ENCODE results near the gene NELL2. TPM values are rescaled to one million over a fixed set of nuclear protein-coding genes. Genes with fewer than 3 reads are reported as not detected.
"Not testable (repeated sequence)": the region's sequence is repeated elsewhere in the genome, so short reads cannot be mapped to it uniquely, and the experiment has no call there.

NELL2 gene
- total RNA-seq, 1 donor from 2014 or later, result 1.7 TPM

- H3K4me3 Mint-ChIP-seq (ENCODE audit: unreplicated experiment), result no peak overlapping the region
- no peak for DNase-seq (ENCODE audit: low spot score)
- no peaks in the 10 kb centered on the region for H3K36me3 Mint-ChIP-seq (ENCODE audit: low read depth, unreplicated experiment)
- H3K9me3 Mint-ChIP-seq (ENCODE audit: unreplicated experiment), result no peaks in the 10 kb centered on the region
- no peaks in the 10 kb centered on the region for H3K4me1 Mint-ChIP-seq (ENCODE audit: unreplicated experiment)
- no peak overlapping the region for H3K27ac Mint-ChIP-seq (ENCODE audit: unreplicated experiment)
- H3K27me3 Mint-ChIP-seq (ENCODE audit: unreplicated experiment), result no peaks in the 10 kb centered on the region
- TF ChIP-seq, protein P1, sequence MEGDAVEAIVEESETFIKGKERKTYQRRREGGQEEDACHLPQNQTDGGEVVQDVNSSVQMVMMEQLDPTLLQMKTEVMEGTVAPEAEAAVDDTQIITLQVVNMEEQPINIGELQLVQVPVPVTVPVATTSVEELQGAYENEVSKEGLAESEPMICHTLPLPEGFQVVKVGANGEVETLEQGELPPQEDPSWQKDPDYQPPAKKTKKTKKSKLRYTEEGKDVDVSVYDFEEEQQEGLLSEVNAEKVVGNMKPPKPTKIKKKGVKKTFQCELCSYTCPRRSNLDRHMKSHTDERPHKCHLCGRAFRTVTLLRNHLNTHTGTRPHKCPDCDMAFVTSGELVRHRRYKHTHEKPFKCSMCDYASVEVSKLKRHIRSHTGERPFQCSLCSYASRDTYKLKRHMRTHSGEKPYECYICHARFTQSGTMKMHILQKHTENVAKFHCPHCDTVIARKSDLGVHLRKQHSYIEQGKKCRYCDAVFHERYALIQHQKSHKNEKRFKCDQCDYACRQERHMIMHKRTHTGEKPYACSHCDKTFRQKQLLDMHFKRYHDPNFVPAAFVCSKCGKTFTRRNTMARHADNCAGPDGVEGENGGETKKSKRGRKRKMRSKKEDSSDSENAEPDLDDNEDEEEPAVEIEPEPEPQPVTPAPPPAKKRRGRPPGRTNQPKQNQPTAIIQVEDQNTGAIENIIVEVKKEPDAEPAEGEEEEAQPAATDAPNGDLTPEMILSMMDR (IDR thresholded peaks at IDR 0.05; ENCODE audit: unreplicated experiment), result no peak
Observed at GRCh38 chr12:44837114-44837755, 38.9 kb downstream of the NELL2 start.

GRCh38 chr12:44835641-44836379 lies 40.3 kb downstream of the NELL2 start:
- H3K27ac Mint-ChIP-seq (ENCODE audit: unreplicated experiment), result no peak overlapping the region
- no peaks in the 10 kb centered on the region for H3K36me3 Mint-ChIP-seq (ENCODE audit: low read depth, unreplicated experiment)
- no peaks in the 10 kb centered on the region for H3K4me1 Mint-ChIP-seq (ENCODE audit: unreplicated experiment)
- H3K27me3 Mint-ChIP-seq (ENCODE audit: unreplicated experiment), result no peaks in the 10 kb centered on the region
- DNase-seq (ENCODE audit: low spot score), result no peak
- no peak overlapping the region for H3K4me3 Mint-ChIP-seq (ENCODE audit: unreplicated experiment)
- H3K9me3 Mint-ChIP-seq (ENCODE audit: unreplicated experiment), result no peaks in the 10 kb centered on the region
- TF ChIP-seq, protein P1 (IDR thresholded peaks at IDR 0.05; ENCODE audit: unreplicated experiment), result no peak

GRCh38 chr12:44834996-44835395 lies 41.1 kb downstream of the NELL2 start:
- not testable (repeated sequence) for H3K9me3 Mint-ChIP-seq (ENCODE audit: unreplicated experiment); H3K27ac Mint-ChIP-seq (ENCODE audit: unreplicated experiment); H3K36me3 Mint-ChIP-seq (ENCODE audit: low read depth, unreplicated experiment); DNase-seq (ENCODE audit: low spot score); H3K27me3 Mint-ChIP-seq (ENCODE audit: unreplicated experiment); H3K4me3 Mint-ChIP-seq (ENCODE audit: unreplicated experiment); H3K4me1 Mint-ChIP-seq (ENCODE audit: unreplicated experiment)

GRCh38 chr12:44833561-44833960 lies 42.6 kb downstream of the NELL2 start:
- H3K9me3 Mint-ChIP-seq (ENCODE audit: unreplicated experiment), result no peaks in the 10 kb centered on the region
- no peak for DNase-seq (ENCODE audit: low spot score)
- no peak overlapping the region for H3K27ac Mint-ChIP-seq (ENCODE audit: unreplicated experiment)
- H3K4me1 Mint-ChIP-seq (ENCODE audit: unreplicated experiment), result no peaks in the 10 kb centered on the region
- H3K36me3 Mint-ChIP-seq (ENCODE audit: low read depth, unreplicated experiment), result no peaks in the 10 kb centered on the region
- TF ChIP-seq, protein P1 (IDR thresholded peaks at IDR 0.05; ENCODE audit: unreplicated experiment), result no peak
- H3K4me3 Mint-ChIP-seq (ENCODE audit: unreplicated experiment), result no peak overlapping the region
- H3K27me3 Mint-ChIP-seq (ENCODE audit: unreplicated experiment), result no peaks in the 10 kb centered on the region

- TF ChIP-seq, protein P1 (IDR thresholded peaks at IDR 0.05; ENCODE audit: unreplicated experiment), result no peak
- H3K27ac Mint-ChIP-seq (ENCODE audit: unreplicated experiment), result no peak overlapping the region
- H3K9me3 Mint-ChIP-seq (ENCODE audit: unreplicated experiment), result no peaks in the 10 kb centered on the region
- no peak overlapping the region for H3K4me3 Mint-ChIP-seq (ENCODE audit: unreplicated experiment)
- H3K4me1 Mint-ChIP-seq (ENCODE audit: unreplicated experiment), result no peaks in the 10 kb centered on the region
- no peak for DNase-seq (ENCODE audit: low spot score)
- no peaks in the 10 kb centered on the region for H3K27me3 Mint-ChIP-seq (ENCODE audit: unreplicated experiment)
- H3K36me3 Mint-ChIP-seq (ENCODE audit: low read depth, unreplicated experiment), result no peaks in the 10 kb centered on the region
Observed at GRCh38 chr12:44830566-44831055, 45.5 kb downstream of the NELL2 start.

Measured in endothelial cell (in vitro differentiated cells).